A549 treated with AZD9567 at 1 μM for 4 hours (cell line): Measurements from ENCODE around the gene S100P. TPM values are rescaled to one million over a fixed set of nuclear protein-coding genes. Genes with fewer than 3 reads are reported as not detected.

Experiments used
- total RNA-seq: library from RNA; stranded (reverse); fragments of 200-300 nt; extraction: Qiagen RNA extraction; gene quantifications from 5 replicates; pipeline ENCODE4 v1.2.3, GENCODE V29; 2022; ENCODE audit not compliant: insufficient read depth

S100P gene
- total RNA-seq, result 74.1 to 126 TPM (median 108 TPM) in 5 replicates

GRCh38 chr4:6693231-6694176 lies at the start of gene S100P:
Gene S100P (plus strand): TSS chr4:6693878. CDS start chr4:6693933, 55 bp downstream.

GRCh38 chr4:6709230-6710114 lies 15.8 kb downstream of the S100P start, which contains the start of gene MRFAP1L1:
Gene MRFAP1L1 (minus strand): TSS chr4:6709865. CDS start chr4:6709629, 236 bp downstream.

GRCh38 chr4:6716018-6716911 lies 22.6 kb downstream of the S100P start, which contains the start of gene BLOC1S4:
Gene BLOC1S4 (plus strand): TSS chr4:6716174. CDS start chr4:6716210, 36 bp downstream.

Other genes with a start within 250 kb of the S100P start
- gene PPP2R2C, start 221.3 kb upstream of the S100P start, total RNA-seq, result 29.2 to 34.3 TPM (median 30.7 TPM) in 5 replicates
- 8.3 to 10.8 TPM (median 10.2 TPM) in 5 replicates for gene MAN2B2, start 118.7 kb upstream of the S100P start, total RNA-seq
- gene MRFAP1, start 53.2 kb upstream of the S100P start, total RNA-seq, result 242 to 259 TPM (median 251 TPM) in 5 replicates
- 27.7 to 35.9 TPM (median 32.4 TPM) in 5 replicates for gene MRFAP1L1, start 16.0 kb downstream of the S100P start, total RNA-seq
- gene BLOC1S4, start 22.3 kb downstream of the S100P start, total RNA-seq, result 13.7 to 18.7 TPM (median 16.4 TPM) in 5 replicates
- 10.4 to 15.7 TPM (median 14.1 TPM) in 5 replicates for gene KIAA0232, start 88.8 kb downstream of the S100P start, total RNA-seq
- gene TBC1D14, start 215.9 kb downstream of the S100P start, total RNA-seq, result 34.4 to 41.2 TPM (median 38.2 TPM) in 5 replicates